ENCODE results near the gene MTMR3. TPM values are rescaled to one million over a fixed set of nuclear protein-coding genes. Genes with fewer than 3 reads are reported as not detected.

The MTMR3 gene
- total and polyA plus RNA-seq, 8 donors, result 37.4 to 55.4 (median 44.9) TPM

DNA sequence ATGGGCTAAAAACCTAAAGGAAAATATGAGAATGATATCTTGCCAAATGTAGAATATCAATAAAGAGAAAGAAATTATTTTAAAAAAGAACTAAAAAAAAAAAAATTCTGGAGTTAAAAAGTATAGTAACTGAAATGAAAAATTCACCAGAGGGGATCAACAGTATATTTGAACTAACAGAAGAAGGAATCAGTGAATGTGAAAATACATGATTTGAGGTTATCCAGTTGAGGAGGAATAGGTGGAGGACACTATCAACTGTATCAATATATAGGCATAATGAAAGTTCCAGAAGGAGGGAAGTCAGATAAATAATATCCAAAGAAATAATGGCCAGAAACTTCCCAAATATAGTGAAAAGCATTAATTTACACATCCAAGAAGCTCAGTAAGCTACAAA is 181.2 kb downstream of the MTMR3 start:
- no peak for ATAC-seq
- peaks cover 0 to 20% of the 10 kb centered on the region in 2 donors for H3K9me3 ChIP-seq
- intact Hi-C loops (cut with DNase I), result no loop called here

DNA sequence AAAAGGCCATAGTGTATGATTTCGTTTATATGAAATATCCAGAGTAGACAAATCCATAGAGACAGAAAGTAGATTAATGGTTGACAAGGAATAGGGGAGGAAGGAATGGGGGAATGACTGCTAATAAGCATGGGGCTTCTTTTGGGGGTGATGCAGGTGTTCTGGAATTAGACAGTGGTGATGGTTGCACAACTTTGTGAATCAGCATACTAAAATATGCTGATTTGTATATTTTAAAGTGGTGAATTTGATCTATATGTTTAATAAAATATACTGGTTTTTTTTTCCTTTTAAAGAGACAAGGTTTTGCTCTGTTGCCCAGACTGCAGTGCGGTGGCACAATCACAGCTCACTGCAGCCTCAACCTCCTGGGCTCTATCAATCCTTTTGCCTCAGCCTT is 190.8 kb downstream of the MTMR3 start:
- Histone ChIP-seq H3K36me3 (no peaks in the 10 kb centered on the region), H3K4me1 (no peaks in the 10 kb centered on the region), H3K27ac (no peak overlapping the region), H3K9me3 (peaks cover 0 to 2% of the 10 kb centered on the region in 2 donors), H3K27me3 (peaks cover 0 to 23% of the 10 kb centered on the region in 2 donors), H3K4me3 (no peak overlapping the region)
- intact Hi-C loops (cut with DNase I), result no loop called here
- ATAC-seq, result no peak
- TF ChIP-seq, protein P1, sequence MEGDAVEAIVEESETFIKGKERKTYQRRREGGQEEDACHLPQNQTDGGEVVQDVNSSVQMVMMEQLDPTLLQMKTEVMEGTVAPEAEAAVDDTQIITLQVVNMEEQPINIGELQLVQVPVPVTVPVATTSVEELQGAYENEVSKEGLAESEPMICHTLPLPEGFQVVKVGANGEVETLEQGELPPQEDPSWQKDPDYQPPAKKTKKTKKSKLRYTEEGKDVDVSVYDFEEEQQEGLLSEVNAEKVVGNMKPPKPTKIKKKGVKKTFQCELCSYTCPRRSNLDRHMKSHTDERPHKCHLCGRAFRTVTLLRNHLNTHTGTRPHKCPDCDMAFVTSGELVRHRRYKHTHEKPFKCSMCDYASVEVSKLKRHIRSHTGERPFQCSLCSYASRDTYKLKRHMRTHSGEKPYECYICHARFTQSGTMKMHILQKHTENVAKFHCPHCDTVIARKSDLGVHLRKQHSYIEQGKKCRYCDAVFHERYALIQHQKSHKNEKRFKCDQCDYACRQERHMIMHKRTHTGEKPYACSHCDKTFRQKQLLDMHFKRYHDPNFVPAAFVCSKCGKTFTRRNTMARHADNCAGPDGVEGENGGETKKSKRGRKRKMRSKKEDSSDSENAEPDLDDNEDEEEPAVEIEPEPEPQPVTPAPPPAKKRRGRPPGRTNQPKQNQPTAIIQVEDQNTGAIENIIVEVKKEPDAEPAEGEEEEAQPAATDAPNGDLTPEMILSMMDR (IDR thresholded peaks at IDR 0.05), result no peak
- DNase-seq, result no peak

More for the DNA sequence above, 181.2 kb downstream of the MTMR3 start:
- no peaks in the 10 kb centered on the region for H3K27me3 ChIP-seq
- no peak overlapping the region for H3K27ac ChIP-seq
- H3K4me1 ChIP-seq, result no peaks in the 10 kb centered on the region
- H3K4me3 ChIP-seq, result no peak overlapping the region
- no peaks in the 10 kb centered on the region for H3K36me3 ChIP-seq
- no peak for DNase-seq
- TF ChIP-seq, protein P1 (IDR thresholded peaks at IDR 0.05), result no peak

DNA sequence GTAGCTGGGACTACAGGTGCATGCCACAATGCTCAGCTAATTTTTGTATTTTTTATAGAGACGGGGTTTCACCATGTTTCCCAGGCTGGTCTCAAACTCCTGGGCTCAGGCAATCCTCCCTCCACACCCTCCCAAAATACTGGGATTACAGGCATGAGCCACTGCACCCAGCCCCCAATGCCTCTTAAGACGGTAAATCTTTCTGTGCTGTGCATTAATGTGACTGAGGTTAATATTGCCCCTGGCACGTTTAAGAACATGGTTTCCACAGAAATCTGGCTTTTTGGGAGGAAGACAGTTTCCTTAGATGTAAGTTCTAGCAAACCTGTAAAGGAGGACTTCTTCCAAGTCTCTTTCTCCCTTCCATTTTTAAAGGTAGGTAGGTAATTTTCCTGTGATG is 191.2 kb downstream of the MTMR3 start:
- Histone ChIP-seq H3K36me3 (no peaks in the 10 kb centered on the region), H3K4me1 (no peaks in the 10 kb centered on the region), H3K9me3 (peaks cover 0 to 2% of the 10 kb centered on the region in 2 donors), H3K27me3 (peaks cover 0 to 27% of the 10 kb centered on the region in 2 donors), H3K27ac (no peak overlapping the region), H3K4me3 (no peak overlapping the region)
- intact Hi-C loops (cut with DNase I), result no loop called here
- DNase-seq (no peak), ATAC-seq (no peak)
- TF ChIP-seq, protein P1 (IDR thresholded peaks at IDR 0.05), result no peak

DNA sequence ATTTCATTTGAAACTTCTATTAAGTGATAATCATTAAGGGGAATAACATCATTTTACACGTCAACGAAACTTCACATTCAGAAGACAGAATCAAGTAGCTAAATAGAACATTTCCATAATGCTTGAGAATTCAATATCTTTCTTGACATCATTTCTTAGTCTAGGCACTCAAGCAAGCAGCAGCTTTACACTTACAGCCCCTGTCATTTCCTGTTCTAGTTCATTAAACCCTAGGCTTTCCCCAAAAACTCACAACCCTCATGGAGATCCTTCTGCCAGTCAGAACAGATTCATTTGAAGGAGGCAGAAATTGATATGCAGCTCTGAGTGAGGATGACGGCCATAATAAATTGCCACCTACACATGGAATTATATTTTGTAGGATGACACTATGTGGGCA is 192.0 kb downstream of the MTMR3 start:
- no peak overlapping the region for H3K4me3 ChIP-seq
- H3K36me3 ChIP-seq, result no peaks in the 10 kb centered on the region
- no peak overlapping the region for H3K27ac ChIP-seq
- DNase-seq (no peak), ATAC-seq (no peak)
- intact Hi-C loops (cut with DNase I), result no loop called here
- H3K9me3 ChIP-seq, result peaks cover 0 to 2% of the 10 kb centered on the region in 2 donors
- TF ChIP-seq, protein P1 (IDR thresholded peaks at IDR 0.05), result no peak
- H3K27me3 ChIP-seq, result peaks cover 0 to 35% of the 10 kb centered on the region in 2 donors
- peaks cover 0 to 2% of the 10 kb centered on the region in 2 donors for H3K4me1 ChIP-seq

DNA sequence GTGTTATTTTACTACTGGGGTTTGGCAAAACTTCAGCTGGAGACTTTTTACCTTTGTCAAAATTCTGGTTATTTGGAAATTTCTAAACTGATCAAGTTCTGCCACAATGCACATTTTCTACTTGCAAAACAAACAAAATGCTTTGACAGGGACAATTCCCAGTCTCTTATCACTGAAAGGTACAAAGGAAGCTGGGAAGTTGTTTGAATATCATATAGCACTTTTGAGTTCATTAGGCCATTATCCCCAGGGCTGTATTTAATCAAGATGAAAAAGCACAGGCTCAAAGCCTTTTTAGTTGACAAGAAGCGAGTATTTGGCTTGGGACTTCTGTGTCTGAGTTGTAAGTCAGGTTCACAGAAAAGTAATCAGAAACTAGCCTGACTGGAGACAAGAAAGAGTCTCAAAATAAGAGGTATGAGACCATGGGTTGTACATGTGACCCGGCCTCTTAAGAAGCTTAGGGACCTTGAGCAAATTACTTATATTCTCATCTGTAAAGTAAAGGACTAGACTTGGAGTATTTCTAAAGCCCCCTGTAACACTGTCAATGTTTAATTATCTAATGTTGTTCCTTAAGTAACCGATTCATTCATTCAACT is 194.4 kb downstream of the MTMR3 start:
- H3K36me3 ChIP-seq, result no peaks in the 10 kb centered on the region
- no peaks in the 10 kb centered on the region for H3K9me3 ChIP-seq
- H3K27me3 ChIP-seq, result peaks cover 0 to 46% of the 10 kb centered on the region in 2 donors
- H3K27ac ChIP-seq, result no peak overlapping the region
- TF ChIP-seq, protein P1 (IDR thresholded peaks at IDR 0.05), result no peak
- H3K4me3 ChIP-seq, result no peak overlapping the region
- intact Hi-C loops (cut with DNase I), result no loop called here
- H3K4me1 ChIP-seq, result peaks cover 0 to 5% of the 10 kb centered on the region in 2 donors
- DNase-seq (peak in 1 of 4 donors; percentile 33), ATAC-seq (no peak)

All from left lung (tissue), 10 donors.